GM12892 (cell line): ENCODE results near the gene VARS2.

Experiments used
- POLR2A ChIP-seq: IDR thresholded peaks from 2 replicates; pipeline ENCODE4 v1.6.1; 2011; ENCODE audit warnings: low read depth, low read length, control low read depth
- POLR2AphosphoS5 ChIP-seq: IDR thresholded peaks from 2 replicates; pipeline ENCODE4 v1.6.1; 2011; ENCODE audit warnings: low read depth, low read length, control low read depth
- TAF1 ChIP-seq: IDR thresholded peaks from 2 replicates; pipeline ENCODE4 v1.6.1; 2011; ENCODE audit warnings: low read depth, mild to moderate bottlenecking, control low read depth, low read length, borderline replicate concordance

- TF ChIP-seq POLR2A (no peak), POLR2AphosphoS5 (no peak), TAF1 (no peak)
These were observed 37.9 kb upstream of the VARS2 start for GRCh38 chr6:30876039-30876730.
